Glutamatergic neuron (in vitro differentiated cells): ENCODE measurements around the gene TOMM70. TPM values are rescaled to one million over a fixed set of nuclear protein-coding genes. Genes with fewer than 3 reads are reported as not detected.
A peak's percentile ranks its signal among the peaks of the same experiment; 100 is the strongest.

Source experiments
- DNase-seq: peaks from one replicate; pipeline ENCODE4 v3.0.0; 2022
- H3K27ac Mint-ChIP-seq: one replicate; pipeline ENCODE4 v1.8.0; 2020; ENCODE audit warnings: mild to moderate bottlenecking, mixed read lengths, inconsistent platforms; ENCODE audit not compliant: unreplicated experiment
- H3K27me3 Mint-ChIP-seq: one replicate; pipeline ENCODE4 v1.8.0; 2020; ENCODE audit warnings: mild to moderate bottlenecking, moderate library complexity, mixed read lengths, inconsistent platforms; ENCODE audit not compliant: unreplicated experiment
- H3K36me3 Mint-ChIP-seq: one replicate; pipeline ENCODE4 v1.8.0; 2020; ENCODE audit warnings: mild to moderate bottlenecking, mixed read lengths, inconsistent platforms; ENCODE audit not compliant: unreplicated experiment
- H3K4me1 Mint-ChIP-seq: one replicate; pipeline ENCODE4 v1.8.0; 2020; ENCODE audit warnings: mild to moderate bottlenecking, low read depth, mixed read lengths, inconsistent platforms; ENCODE audit not compliant: unreplicated experiment
- H3K4me3 Mint-ChIP-seq: one replicate; pipeline ENCODE4 v1.8.0; 2020; ENCODE audit warnings: mild to moderate bottlenecking, mixed read lengths, inconsistent platforms; ENCODE audit not compliant: unreplicated experiment
- H3K9me3 Mint-ChIP-seq: one replicate; pipeline ENCODE4 v1.8.0; 2020; ENCODE audit warnings: mild to moderate bottlenecking, moderate library complexity, mixed read lengths, inconsistent platforms; ENCODE audit not compliant: unreplicated experiment
- total RNA-seq: library from RNA; stranded (reverse); fragmentation: NEBNext Ultra II Directional; extraction: Animal tissue kit (Norgen Biotek cat#: 25700); gene quantifications from one replicate; pipeline ENCODE4 v1.2.1, GENCODE V29; 2021; ENCODE audit not compliant: unreplicated experiment
- TF ChIP-seq, protein P1 (sequence below): fragments of 200-600 bp; sonication (generic); IDR thresholded peaks from one replicate; pipeline ENCODE4 v1.5.0; 2021; ENCODE audit not compliant: partially characterized antibody, unreplicated experiment

TOMM70 gene
- total RNA-seq, 1 donor from 2014 or later: 34.7 TPM

- H3K4me1 Mint-ChIP-seq: peaks cover 8% of the 10 kb centered on the region
- peak overlapping the region; percentile 94 for H3K27ac Mint-ChIP-seq
- DNase-seq: peak; percentile 46
These were observed 65.5 kb downstream of the TOMM70 start for GRCh38 chr3:100335434-100335833.

GRCh38 chr3:100334488-100335351 is 66.2 kb downstream of the TOMM70 start, which contains the start of gene NIT2:
Gene NIT2 (plus strand): TSS chr3:100334757. CDS start chr3:100334792, 35 bp downstream.
- TF ChIP-seq, protein P1, sequence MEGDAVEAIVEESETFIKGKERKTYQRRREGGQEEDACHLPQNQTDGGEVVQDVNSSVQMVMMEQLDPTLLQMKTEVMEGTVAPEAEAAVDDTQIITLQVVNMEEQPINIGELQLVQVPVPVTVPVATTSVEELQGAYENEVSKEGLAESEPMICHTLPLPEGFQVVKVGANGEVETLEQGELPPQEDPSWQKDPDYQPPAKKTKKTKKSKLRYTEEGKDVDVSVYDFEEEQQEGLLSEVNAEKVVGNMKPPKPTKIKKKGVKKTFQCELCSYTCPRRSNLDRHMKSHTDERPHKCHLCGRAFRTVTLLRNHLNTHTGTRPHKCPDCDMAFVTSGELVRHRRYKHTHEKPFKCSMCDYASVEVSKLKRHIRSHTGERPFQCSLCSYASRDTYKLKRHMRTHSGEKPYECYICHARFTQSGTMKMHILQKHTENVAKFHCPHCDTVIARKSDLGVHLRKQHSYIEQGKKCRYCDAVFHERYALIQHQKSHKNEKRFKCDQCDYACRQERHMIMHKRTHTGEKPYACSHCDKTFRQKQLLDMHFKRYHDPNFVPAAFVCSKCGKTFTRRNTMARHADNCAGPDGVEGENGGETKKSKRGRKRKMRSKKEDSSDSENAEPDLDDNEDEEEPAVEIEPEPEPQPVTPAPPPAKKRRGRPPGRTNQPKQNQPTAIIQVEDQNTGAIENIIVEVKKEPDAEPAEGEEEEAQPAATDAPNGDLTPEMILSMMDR: no peak
- peak within 1 kb of the TSS; percentile 99 for H3K4me3 Mint-ChIP-seq

More at GRCh38 chr3:100335434-100335833, 65.5 kb downstream of the TOMM70 start:
- H3K9me3 Mint-ChIP-seq: peaks cover 9% of the 10 kb centered on the region
- no peaks in the 10 kb centered on the region for H3K36me3 Mint-ChIP-seq
- H3K4me3 Mint-ChIP-seq: peak overlapping the region; percentile 99
- peaks cover 4% of the 10 kb centered on the region for H3K27me3 Mint-ChIP-seq
- TF ChIP-seq, protein P1: no peak

GRCh38 chr3:100333970-100334487 is 66.9 kb downstream of the TOMM70 start:
- no peak overlapping the region for H3K27ac Mint-ChIP-seq
- H3K9me3 Mint-ChIP-seq: peaks cover 9% of the 10 kb centered on the region
- TF ChIP-seq, protein P1: no peak
- H3K27me3 Mint-ChIP-seq: peaks cover 4% of the 10 kb centered on the region
- DNase-seq: no peak
- H3K4me1 Mint-ChIP-seq: peaks cover 8% of the 10 kb centered on the region
- H3K36me3 Mint-ChIP-seq: no peaks in the 10 kb centered on the region
- H3K4me3 Mint-ChIP-seq: peak overlapping the region; percentile 87

More at GRCh38 chr3:100334488-100335351, 66.2 kb downstream of the TOMM70 start, which contains the start of gene NIT2:
- DNase-seq: peak; percentile 87
- H3K36me3 Mint-ChIP-seq: no peaks in the 10 kb centered on the region
- peaks cover 8% of the 10 kb centered on the region for H3K4me1 Mint-ChIP-seq
- peaks cover 4% of the 10 kb centered on the region for H3K27me3 Mint-ChIP-seq
- H3K9me3 Mint-ChIP-seq: peaks cover 9% of the 10 kb centered on the region
- peak within 1 kb of the TSS; percentile 94 for H3K27ac Mint-ChIP-seq

DNA sequence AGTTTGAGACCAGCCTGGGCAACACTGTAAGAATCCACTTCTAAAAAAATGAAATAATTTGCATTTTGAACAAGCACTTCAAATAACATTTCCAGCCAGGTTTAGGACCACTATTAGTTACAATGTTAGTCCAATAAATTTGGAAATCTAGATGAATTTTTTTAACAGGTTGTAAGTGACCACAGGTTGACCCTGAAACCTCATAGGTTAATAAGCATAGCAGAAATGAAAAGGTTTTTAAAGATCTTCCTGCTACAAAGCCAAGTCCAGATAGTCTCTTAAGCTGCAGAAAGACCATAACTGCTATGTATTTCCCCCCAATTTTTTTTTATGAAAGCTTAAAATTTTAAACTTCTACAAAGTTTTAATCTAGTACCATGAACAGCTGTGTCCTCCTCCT is 67.8 kb downstream of the TOMM70 start:
- no peak overlapping the region for H3K4me3 Mint-ChIP-seq

More for the DNA sequence above, 67.8 kb downstream of the TOMM70 start:
- Mint-ChIP-seq H3K9me3 (peaks cover 9% of the 10 kb centered on the region), H3K27me3 (peaks cover 4% of the 10 kb centered on the region), H3K36me3 (no peaks in the 10 kb centered on the region), H3K4me1 (peaks cover 8% of the 10 kb centered on the region), H3K27ac (no peak overlapping the region)
- DNase-seq: no peak
- TF ChIP-seq, protein P1: no peak
